Measurements from ENCODE around the gene CHKB. TPM values are rescaled to one million over a fixed set of nuclear protein-coding genes. Genes with fewer than 3 reads are reported as not detected.

CHKB gene
- total and polyA plus RNA-seq, 10 of the 15 experiments (the other 5 are each of a cell fraction or from before 2014, with no cell fraction given) = 10.0 to 93.9 (median 57.0) TPM

- Histone ChIP-seq H3K27ac (ENCODE audit: control insufficient read depth, insufficient read depth) (no peak overlapping the region), H3K79me2 (ENCODE audit: control insufficient read depth, insufficient read depth, low read length) (peaks cover 20% of the 10 kb centered on the region), H2AFZ (ENCODE audit: control insufficient read depth, low read depth, low read length) (no peak overlapping the region), H3K27me3 (replicated peaks in 1 of 2; ENCODE audit: control insufficient read depth in 2 of 2, insufficient read depth in 2 of 2, low read length in 1 of 2) (no peaks in the 10 kb centered on the region), H3K9ac (ENCODE audit: control insufficient read depth, insufficient read depth, low read length) (no peak overlapping the region), H3K4me3 (no peak overlapping the region), H3K4me2 (ENCODE audit: control insufficient read depth, insufficient read depth) (no peak overlapping the region), H4K20me1 (ENCODE audit: control insufficient read depth, insufficient read depth) (no peaks in the 10 kb centered on the region), H3K4me1 (ENCODE audit: control insufficient read depth, insufficient read depth, low read length) (peaks cover 8% of the 10 kb centered on the region), H3K36me3 (ENCODE audit: control insufficient read depth in 2 of 2, insufficient read depth in 2 of 2, low read length in 1 of 2) (no peaks in the 10 kb centered on the region), H3K9me3 (replicated peaks; ENCODE audit: control insufficient read depth, insufficient read depth, low read length) (no peaks in the 10 kb centered on the region)
- no TSS peak for BruUV-seq (replicated peaks)
- intact Hi-C loops (cut with micrococcal nuclease; ENCODE audit: unreplicated experiment) = no loop called here
- WGBS (ENCODE audit: insufficient coverage, insufficient replicate concordance, low lambda C conversion rate, missing lambda C conversion rate) = 88% methylated on average over 8 of the region's 8 CpGs
- FAIRE-seq = no peak
- ChIA-PET SMC1A (ENCODE audit: uncharacterized antibody, unreplicated experiment) (no interaction called here), POLR2A (no interaction called here), CTCF (interaction anchor here (1.4 kb wide), 1 partner anchor 35 kb away, joined by 4 read pairs; no protein-coding TSS in a partner anchor), RAD21 (ENCODE audit: unreplicated experiment) (no interaction called here)
- no peak for ATAC-seq
- in situ Hi-C loops (cut with MboI) = no loop called here
- TF ChIP-seq BCL11A (IDR thresholded peaks at IDR 0.05; ENCODE audit: low read depth, low read length) (no peak), SREBF1 (IDR thresholded peaks at IDR 0.05; ENCODE audit: low read length) (no peak), CHD2 (IDR thresholded peaks at IDR 0.05; ENCODE audit: borderline replicate concordance, low read depth, low read length) (no peak), PML (IDR thresholded peaks at IDR 0.05; ENCODE audit: low read length) (no peak), ZNF622 (IDR thresholded peaks at IDR 0.05) (no peak), RBBP5 (conservative IDR thresholded peaks at IDR 0.05) (no peak), HDAC6 (IDR thresholded peaks at IDR 0.05; ENCODE audit: unreplicated experiment) (no peak), PAX8 (IDR thresholded peaks at IDR 0.05) (no peak), NBN (IDR thresholded peaks at IDR 0.05) (no peak), ZNF274 (IDR thresholded peaks at IDR 0.05; ENCODE audit: insufficient read depth, insufficient read length) (no peak), ZNF207 (IDR thresholded peaks at IDR 0.05; ENCODE audit: borderline replicate concordance) (no peak), USF1 (IDR thresholded peaks at IDR 0.05; ENCODE audit: borderline replicate concordance, extremely low read length, insufficient read depth, low read depth, low read length) (no peak), DPF2 (IDR thresholded peaks at IDR 0.05) (no peak), SUZ12 (IDR thresholded peaks at IDR 0.05; ENCODE audit: unreplicated experiment) (no peak), CHD1 (IDR thresholded peaks at IDR 0.05; ENCODE audit: low read depth, low read length) (no peak), ATF3 (IDR thresholded peaks at IDR 0.05; ENCODE audit: borderline replicate concordance, extremely low read depth, low read depth, low read length) (no peak), POLR2A (IDR thresholded peaks at IDR 0.05; ENCODE audit: low read depth, low read length) (no peak)
- TF ChIP-seq, protein P1, sequence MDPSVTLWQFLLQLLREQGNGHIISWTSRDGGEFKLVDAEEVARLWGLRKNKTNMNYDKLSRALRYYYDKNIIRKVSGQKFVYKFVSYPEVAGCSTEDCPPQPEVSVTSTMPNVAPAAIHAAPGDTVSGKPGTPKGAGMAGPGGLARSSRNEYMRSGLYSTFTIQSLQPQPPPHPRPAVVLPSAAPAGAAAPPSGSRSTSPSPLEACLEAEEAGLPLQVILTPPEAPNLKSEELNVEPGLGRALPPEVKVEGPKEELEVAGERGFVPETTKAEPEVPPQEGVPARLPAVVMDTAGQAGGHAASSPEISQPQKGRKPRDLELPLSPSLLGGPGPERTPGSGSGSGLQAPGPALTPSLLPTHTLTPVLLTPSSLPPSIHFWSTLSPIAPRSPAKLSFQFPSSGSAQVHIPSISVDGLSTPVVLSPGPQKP (IDR thresholded peaks at IDR 0.05; ENCODE audit: low read depth, low read length) = no peak
- TF ChIP-seq, protein P2, sequence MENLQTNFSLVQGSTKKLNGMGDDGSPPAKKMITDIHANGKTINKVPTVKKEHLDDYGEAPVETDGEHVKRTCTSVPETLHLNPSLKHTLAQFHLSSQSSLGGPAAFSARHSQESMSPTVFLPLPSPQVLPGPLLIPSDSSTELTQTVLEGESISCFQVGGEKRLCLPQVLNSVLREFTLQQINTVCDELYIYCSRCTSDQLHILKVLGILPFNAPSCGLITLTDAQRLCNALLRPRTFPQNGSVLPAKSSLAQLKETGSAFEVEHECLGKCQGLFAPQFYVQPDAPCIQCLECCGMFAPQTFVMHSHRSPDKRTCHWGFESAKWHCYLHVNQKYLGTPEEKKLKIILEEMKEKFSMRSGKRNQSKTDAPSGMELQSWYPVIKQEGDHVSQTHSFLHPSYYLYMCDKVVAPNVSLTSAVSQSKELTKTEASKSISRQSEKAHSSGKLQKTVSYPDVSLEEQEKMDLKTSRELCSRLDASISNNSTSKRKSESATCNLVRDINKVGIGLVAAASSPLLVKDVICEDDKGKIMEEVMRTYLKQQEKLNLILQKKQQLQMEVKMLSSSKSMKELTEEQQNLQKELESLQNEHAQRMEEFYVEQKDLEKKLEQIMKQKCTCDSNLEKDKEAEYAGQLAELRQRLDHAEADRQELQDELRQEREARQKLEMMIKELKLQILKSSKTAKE (IDR thresholded peaks at IDR 0.05; ENCODE audit: low read depth, poor library complexity, severe bottlenecking) = no peak
- DNase-seq (ENCODE audit: low read depth, low spot score) = no peak
Measured at GRCh38 chr22:50585781-50586180, 3.1 kb upstream of the CHKB start.

Data from GM12878 (cell line).